Measurements from ENCODE around the gene HPS1.

HPS1 gene

DNA sequence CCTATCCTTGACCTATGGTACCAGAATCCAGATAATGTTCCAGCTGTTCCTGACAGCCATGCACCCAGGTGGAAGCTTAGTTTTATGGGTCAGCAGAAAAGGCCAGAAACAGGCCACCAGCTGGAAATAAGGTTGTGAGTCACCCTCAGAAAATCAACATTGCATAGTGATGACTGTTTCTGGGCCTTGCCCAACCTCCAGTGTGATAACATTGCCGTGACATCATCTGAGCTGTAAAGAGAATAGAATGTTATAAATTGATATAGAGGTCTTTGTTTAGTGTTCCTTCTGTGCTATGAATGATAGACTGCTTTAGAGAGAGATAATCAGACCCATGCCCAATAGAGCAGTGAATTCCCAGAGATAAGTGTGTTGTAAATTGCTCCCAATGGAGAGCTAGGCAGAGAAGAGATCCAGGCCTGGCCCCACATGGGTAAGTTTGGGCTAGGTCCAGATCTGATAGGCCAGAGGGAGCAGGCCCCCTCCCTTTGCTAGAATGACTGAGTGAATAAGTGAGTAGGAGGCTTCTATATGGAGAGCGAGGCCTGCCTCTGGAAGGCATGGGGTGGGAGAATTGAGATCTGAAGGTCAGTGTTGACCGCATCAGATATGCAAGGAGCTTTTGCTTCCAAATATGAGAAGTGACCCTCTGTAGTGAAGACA lies 14.2 kb upstream of the HPS1 start (continued):
- TF ChIP-seq ZNF548 (tag by site-specific recombination; IDR thresholded peaks at IDR 0.05) (no peak), ZNF155 (tag by site-specific recombination; IDR thresholded peaks at IDR 0.05) (no peak), ZSCAN16 (tag by site-specific recombination; IDR thresholded peaks at IDR 0.05) (no peak), HOXA7 (CRISPR knock-in tag; IDR thresholded peaks at IDR 0.05; ENCODE audit: borderline replicate concordance) (no peak), ZNF19 (tag by site-specific recombination; IDR thresholded peaks at IDR 0.05; ENCODE audit: low read depth) (no peak), ZNF555 (tag by site-specific recombination; conservative IDR thresholded peaks at IDR 0.05) (no peak), ZNF677 (tag by site-specific recombination; IDR thresholded peaks at IDR 0.05) (no peak), ZNF549 (tag by site-specific recombination; IDR thresholded peaks at IDR 0.05) (no peak), ZNF391 (tag by site-specific recombination; IDR thresholded peaks at IDR 0.05; ENCODE audit: borderline replicate concordance, low read depth) (no peak), ZNF624 (tag by site-specific recombination; IDR thresholded peaks at IDR 0.05) (no peak), BCL11B (tag by site-specific recombination; IDR thresholded peaks at IDR 0.05; ENCODE audit: low read depth) (no peak), ZNF654 (tag by site-specific recombination; IDR thresholded peaks at IDR 0.05; ENCODE audit: low read depth) (no peak), ZNF274 (IDR thresholded peaks at IDR 0.05; ENCODE audit: low read length) (no peak), ZNF274 (tag by site-specific recombination; IDR thresholded peaks at IDR 0.05; ENCODE audit: borderline replicate concordance) (no peak), TCF7L2 (IDR thresholded peaks at IDR 0.05; ENCODE audit: borderline replicate concordance, low read depth, low read length) (no peak), ZNF132 (tag by site-specific recombination; IDR thresholded peaks at IDR 0.05; ENCODE audit: borderline replicate concordance) (no peak)
- TF ChIP-seq, protein P1, sequence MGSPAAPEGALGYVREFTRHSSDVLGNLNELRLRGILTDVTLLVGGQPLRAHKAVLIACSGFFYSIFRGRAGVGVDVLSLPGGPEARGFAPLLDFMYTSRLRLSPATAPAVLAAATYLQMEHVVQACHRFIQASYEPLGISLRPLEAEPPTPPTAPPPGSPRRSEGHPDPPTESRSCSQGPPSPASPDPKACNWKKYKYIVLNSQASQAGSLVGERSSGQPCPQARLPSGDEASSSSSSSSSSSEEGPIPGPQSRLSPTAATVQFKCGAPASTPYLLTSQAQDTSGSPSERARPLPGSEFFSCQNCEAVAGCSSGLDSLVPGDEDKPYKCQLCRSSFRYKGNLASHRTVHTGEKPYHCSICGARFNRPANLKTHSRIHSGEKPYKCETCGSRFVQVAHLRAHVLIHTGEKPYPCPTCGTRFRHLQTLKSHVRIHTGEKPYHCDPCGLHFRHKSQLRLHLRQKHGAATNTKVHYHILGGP (tag by site-specific recombination; IDR thresholded peaks at IDR 0.05), result no peak
- TF ChIP-seq, protein P2, sequence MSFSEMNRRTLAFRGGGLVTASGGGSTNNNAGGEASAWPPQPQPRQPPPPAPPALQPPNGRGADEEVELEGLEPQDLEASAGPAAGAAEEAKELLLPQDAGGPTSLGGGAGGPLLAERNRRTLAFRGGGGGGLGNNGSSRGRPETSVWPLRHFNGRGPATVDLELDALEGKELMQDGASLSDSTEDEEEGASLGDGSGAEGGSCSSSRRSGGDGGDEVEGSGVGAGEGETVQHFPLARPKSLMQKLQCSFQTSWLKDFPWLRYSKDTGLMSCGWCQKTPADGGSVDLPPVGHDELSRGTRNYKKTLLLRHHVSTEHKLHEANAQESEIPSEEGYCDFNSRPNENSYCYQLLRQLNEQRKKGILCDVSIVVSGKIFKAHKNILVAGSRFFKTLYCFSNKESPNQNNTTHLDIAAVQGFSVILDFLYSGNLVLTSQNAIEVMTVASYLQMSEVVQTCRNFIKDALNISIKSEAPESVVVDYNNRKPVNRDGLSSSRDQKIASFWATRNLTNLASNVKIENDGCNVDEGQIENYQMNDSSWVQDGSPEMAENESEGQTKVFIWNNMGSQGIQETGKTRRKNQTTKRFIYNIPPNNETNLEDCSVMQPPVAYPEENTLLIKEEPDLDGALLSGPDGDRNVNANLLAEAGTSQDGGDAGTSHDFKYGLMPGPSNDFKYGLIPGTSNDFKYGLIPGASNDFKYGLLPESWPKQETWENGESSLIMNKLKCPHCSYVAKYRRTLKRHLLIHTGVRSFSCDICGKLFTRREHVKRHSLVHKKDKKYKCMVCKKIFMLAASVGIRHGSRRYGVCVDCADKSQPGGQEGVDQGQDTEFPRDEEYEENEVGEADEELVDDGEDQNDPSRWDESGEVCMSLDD (tag by site-specific recombination; IDR thresholded peaks at IDR 0.05), result no peak
- TF ChIP-seq, protein P3, sequence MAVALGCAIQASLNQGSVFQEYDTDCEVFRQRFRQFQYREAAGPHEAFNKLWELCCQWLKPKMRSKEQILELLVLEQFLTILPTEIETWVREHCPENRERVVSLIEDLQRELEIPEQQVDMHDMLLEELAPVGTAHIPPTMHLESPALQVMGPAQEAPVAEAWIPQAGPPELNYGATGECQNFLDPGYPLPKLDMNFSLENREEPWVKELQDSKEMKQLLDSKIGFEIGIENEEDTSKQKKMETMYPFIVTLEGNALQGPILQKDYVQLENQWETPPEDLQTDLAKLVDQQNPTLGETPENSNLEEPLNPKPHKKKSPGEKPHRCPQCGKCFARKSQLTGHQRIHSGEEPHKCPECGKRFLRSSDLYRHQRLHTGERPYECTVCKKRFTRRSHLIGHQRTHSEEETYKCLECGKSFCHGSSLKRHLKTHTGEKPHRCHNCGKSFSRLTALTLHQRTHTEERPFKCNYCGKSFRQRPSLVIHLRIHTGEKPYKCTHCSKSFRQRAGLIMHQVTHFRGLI (tag by site-specific recombination; IDR thresholded peaks at IDR 0.05), result 0 out of 2 replicates have a peak, but pooled peaks have one; percentile 64
- TF ChIP-seq, protein P4, sequence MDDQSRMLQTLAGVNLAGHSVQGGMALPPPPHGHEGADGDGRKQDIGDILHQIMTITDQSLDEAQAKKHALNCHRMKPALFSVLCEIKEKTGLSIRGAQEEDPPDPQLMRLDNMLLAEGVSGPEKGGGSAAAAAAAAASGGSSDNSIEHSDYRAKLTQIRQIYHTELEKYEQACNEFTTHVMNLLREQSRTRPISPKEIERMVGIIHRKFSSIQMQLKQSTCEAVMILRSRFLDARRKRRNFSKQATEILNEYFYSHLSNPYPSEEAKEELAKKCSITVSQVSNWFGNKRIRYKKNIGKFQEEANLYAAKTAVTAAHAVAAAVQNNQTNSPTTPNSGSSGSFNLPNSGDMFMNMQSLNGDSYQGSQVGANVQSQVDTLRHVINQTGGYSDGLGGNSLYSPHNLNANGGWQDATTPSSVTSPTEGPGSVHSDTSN (CRISPR knock-in tag; IDR thresholded peaks at IDR 0.05), result no peak
- TF ChIP-seq, protein P5, sequence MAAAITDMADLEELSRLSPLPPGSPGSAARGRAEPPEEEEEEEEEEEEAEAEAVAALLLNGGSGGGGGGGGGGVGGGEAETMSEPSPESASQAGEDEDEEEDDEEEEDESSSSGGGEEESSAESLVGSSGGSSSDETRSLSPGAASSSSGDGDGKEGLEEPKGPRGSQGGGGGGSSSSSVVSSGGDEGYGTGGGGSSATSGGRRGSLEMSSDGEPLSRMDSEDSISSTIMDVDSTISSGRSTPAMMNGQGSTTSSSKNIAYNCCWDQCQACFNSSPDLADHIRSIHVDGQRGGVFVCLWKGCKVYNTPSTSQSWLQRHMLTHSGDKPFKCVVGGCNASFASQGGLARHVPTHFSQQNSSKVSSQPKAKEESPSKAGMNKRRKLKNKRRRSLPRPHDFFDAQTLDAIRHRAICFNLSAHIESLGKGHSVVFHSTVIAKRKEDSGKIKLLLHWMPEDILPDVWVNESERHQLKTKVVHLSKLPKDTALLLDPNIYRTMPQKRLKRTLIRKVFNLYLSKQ (tag by site-specific recombination; IDR thresholded peaks at IDR 0.05; ENCODE audit: borderline replicate concordance), result no peak

All from HEK293 (cell line).